Epithelial cell of prostate (primary cell): ENCODE data around the gene PRKAA1.

ENCODE experiments used
- DNase-seq: peaks from one replicate; pipeline ENCODE4 v3.0.0-alpha.2; 2011; ENCODE audit warnings: low read depth, low spot score
- H3K27ac ChIP-seq: fragments of 450-650 bp; 2 replicates; pipeline ENCODE4 v1.5.1; 2017; ENCODE audit warnings: mild to moderate bottlenecking

PRKAA1 gene

DNA sequence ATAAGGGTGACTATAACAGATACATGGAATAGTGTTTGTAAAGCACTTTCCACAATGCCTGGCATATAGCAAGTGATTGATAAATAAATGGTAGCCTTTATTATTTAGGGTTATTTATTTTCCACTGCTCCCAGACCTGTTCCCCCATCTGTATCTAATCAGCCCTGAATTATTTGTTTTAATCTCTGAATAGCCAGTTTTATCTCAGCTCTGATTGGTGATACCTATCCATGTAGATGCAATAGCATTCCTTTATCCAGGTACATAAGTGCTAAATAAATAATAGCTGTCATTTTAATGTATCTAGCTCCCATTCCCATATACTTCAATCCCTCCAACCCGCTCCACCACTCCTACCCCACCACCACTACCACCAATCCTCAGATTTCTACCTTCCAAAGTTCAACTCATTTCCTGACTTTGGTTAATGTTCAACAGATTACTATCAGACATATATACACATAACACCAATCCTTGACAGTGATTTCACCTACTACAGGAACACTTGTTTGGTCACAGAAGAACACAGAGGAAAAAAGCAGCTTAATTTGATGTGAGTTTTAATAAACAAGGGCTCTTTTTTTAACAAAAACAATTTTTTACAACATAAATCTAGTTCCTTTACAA, 14.0 kb downstream of the PRKAA1 start:
- DNase-seq = no peak
- H3K27ac ChIP-seq = no peak overlapping the region

DNA sequence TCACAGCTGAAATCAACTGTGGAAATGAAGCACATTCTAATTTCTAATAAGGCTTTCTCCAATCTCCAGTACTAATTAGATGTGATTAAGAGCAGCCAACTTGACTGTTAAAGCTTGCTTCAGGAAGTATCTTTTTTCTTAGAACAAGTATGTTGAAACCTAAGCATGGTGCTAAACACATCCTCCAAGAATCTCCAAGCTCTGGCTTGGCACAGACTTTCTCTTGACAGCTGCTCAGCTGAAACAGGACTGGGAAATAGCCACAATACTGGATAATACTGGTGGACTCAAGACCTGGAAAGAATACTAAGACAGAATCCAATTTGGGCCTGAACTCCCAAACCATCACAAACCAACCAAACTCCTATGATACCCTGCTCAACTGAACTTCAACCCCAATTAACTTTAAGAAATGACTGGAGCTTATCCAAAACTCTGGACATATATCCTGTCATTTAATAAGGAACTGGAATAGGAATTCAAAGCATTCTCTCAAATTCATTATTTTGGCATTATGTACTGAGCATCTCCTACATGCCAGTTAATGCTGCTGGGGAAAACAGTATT, 16.2 kb downstream of the PRKAA1 start:
- no peak for DNase-seq
- H3K27ac ChIP-seq = no peak overlapping the region

DNA sequence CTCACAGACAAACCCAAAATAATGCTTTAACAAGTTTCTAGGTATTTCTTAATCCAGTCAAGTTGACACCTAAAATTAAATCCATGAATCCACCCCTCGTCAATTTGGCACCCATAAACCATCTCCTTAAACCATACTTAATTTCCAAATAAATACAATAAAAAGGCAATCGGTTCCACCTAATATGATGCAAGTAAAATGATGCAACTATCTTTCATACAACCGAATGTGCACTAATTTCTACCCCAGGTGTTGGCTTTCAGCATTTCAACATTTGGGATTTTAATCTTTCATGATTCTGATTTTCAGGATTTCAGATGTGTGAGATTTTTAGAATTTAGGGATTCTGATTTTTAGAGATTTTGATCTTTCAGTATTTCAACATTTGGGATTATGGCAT, 17.3 kb downstream of the PRKAA1 start:
- no peak for DNase-seq
- no peak overlapping the region for H3K27ac ChIP-seq

DNA sequence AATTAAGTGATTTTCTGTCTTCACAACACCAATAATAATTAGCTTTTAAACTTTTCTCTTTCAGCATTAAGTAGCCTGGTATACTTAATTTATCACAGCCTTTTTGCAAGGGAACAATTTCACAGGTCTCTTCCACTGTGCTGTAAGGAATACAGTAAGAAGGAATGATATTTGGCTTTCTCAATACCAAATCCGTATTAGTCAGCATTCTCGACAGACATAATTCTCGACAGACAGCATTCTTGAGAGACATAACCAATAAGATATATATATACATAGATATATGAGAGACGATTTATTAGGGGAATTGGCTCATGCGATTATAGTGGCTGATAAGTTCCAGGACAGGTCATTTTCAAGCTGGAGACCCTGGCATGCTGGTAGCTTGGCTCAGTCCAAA, 18.0 kb downstream of the PRKAA1 start:
- H3K27ac ChIP-seq = no peak overlapping the region
- DNase-seq = no peak

DNA sequence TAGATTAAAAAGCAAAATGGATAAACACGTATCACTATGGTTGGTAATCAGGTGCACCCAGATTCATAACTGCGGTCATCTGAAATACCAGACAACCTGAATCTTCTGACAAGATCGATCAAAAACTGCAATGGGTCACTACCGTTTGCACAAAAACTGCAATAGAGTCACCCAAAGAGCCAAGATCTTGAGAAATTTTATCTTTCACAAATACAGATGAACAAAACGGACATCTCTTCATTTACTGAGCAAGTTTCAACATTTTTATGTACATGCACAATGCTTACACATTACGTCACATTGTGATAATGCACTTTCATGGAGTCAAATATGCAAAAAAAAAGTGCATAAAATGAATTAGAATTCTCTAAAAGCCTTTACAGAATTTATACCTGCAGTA, 18.6 kb downstream of the PRKAA1 start:
- H3K27ac ChIP-seq = no peak overlapping the region
- DNase-seq = no peak

DNA sequence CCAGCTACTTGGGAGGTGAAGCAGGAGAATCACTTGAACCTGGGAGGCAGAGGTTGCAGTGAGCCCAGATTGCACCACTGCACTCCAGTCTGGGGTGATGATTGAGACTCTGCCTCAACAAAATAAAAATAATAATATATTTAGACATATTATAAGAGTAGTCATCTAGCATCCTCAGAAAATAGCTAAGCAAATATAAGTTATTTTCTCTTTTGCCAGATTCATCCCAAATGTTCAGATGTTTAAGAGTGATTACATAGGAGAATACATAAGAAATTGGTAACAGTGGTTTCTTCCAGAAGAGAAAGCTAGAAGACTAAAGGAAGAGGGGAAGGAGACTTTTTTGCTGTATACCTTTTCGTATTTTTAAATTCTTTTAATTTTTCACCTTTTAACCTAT, 20.0 kb downstream of the PRKAA1 start:
- H3K27ac ChIP-seq = no peak overlapping the region
- no peak for DNase-seq

DNA sequence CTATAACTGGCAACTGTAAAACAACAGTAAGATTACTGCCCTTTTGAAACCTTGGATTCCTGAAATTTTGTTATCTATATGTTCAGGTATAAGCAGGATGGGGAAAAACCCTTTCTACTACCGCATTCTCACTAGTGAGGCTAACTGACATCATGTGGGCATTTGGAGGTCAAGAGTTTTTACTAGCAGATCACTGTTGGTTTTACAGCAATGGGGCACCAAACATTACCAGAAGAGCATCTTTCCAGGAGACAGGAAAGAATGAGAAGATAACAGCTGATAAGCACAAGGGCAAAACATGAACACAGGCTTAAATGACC, 21.6 kb downstream of the PRKAA1 start:
- DNase-seq = no peak
- H3K27ac ChIP-seq = no peak overlapping the region

DNA sequence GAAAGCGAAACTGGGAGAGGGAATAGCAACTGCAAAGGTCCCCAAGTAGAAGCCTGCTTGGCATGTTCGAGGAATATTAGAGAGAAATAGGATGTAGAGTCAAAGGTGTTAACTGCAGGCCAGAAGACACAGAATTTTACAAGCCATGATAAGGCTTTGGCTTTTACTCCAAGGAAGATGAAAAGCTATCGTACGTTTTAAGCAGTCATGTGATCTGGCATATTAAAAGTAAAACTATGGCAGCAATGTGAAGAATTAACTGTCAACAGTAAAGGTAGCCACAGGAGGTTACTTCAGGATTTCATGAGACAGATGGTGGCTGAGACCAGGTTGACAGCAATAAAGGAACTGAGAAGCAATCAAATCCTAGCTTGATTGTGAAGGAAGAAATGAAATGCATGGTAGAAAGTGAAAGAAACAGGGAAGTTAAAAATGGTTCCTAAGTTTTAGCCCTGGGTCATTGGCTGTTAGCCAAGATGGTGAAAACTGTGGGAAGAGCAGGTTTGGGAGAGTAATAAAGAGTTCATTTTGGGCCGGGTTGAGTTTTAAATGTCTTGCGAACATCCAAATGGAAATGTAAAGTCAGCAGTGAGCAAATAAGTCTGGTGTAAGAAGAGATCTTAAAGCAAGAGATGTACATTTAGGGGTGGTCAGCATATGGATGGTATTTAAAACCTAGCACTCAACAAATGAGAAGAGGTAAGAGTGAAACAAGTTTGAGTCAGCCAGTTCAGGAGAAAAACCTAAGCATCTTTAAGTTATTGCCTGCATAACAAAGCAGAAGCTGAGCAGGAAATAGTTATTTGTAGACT, 22.1 kb downstream of the PRKAA1 start:
- no peak for DNase-seq
- H3K27ac ChIP-seq = no peak overlapping the region

DNA sequence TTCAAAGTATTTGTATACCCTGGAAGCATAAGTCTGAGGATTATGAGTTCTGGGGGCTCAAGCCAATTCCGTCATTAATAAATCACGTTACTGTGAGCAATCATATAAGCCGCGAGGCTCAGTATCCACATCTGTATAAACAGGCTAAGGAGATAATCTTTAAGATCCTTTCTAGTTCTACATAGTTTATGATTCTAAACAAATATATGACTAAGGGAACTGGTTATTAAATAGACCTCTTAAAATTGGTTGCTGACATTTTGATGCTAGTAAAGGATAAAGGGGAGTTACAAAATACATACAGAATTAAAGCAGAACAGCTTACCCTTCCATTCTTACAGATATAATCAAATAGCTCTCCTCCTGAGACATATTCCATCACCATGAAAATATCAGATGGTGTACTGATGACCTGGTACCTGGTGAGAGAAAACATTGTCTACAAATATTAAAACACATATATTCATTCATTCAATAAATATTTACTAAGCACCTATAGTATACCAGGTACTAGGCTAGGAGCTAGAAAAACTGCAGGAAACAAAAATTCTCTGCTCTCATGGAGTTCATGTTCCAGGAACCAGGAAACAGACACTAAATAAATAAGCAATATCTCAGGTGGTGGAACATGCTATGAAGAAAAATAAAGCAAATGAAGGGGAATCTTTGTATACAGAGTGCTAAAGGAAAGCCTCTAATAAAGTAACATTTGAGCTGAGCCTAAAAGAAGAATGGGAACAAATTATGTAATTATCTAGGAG, 22.9 kb downstream of the PRKAA1 start:
- no peak overlapping the region for H3K27ac ChIP-seq
- no peak for DNase-seq

DNA sequence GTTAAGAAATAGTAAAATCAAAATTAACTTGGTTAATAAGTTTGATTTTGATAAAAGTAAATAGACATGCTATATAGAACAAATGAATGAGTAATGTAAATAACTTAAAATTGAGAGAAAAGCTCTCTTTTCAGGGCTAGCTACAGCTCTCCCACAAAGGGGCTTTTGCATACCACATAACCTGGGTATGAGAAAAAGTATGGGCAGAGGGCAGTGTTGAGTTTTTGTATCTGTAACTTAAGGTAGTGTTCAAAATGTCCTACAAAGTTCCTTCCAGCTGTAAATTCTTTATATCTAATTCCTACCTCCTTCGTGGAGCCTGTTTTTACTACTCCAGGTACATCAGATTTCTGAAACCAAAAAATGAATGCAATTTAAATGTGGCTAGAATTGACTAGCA, 23.6 kb downstream of the PRKAA1 start:
- no peak for DNase-seq
- H3K27ac ChIP-seq = no peak overlapping the region

DNA sequence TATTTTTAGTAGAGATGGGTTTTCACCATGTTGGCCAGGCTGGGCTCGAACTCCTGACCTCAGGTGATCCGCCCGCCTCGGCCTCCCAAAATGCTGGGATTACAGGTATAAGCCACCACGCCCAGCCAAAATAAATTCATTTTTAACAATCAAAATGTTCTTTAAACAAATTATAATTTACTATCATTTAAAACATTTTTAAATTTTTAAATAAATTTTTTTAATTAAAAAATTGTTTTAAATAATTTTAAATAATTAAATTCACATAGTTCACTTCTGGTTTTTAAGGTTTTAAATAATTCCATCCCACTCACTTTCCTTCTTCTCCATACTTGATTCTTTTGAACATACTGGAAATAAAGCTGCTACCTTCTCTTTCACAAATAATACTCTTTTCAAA, 27.4 kb downstream of the PRKAA1 start:
- H3K27ac ChIP-seq = no peak overlapping the region
- no peak for DNase-seq

DNA sequence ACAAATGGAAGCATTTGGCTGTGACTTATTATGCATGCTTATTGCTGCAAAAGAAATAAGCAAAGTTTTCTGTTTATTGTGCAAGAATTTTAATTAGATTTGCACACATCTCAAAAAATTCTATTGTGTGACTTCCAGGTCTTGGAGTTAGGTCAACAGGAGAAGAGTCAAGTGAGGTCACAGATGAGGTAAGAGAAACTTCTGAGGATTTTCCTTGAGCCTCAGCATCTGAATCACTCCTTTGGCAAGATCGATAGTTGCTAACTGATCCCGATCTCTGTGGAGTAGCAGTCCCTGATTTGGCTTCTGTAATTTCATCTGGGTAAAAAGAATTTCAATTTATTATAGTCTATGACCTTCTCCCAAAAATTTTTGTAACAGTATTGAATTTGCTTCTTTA, 35.5 kb downstream of the PRKAA1 start:
- DNase-seq = no peak

DNA sequence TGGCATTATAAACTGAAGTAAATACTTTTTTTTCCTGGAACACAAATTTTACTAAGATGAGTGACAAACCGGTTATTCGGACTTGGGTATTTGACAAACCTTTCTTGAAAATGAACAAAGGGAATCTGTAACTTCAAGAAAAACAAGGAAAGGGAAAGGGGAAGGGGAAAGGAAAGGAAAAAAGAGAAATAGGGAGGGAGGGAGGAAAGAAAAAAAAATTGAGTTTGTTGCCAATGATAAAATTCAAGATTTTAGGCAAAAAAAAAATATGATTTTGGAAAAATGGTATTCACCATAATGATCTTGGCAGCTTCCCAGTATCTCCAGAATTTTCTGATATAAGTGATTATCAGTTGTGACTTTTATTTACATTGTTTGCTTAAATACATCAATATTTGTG, 40.8 kb downstream of the PRKAA1 start:
- no peak overlapping the region for H3K27ac ChIP-seq
- DNase-seq = no peak

More for the DNA sequence above, 35.5 kb downstream of the PRKAA1 start:
- H3K27ac ChIP-seq = no peak overlapping the region

DNA sequence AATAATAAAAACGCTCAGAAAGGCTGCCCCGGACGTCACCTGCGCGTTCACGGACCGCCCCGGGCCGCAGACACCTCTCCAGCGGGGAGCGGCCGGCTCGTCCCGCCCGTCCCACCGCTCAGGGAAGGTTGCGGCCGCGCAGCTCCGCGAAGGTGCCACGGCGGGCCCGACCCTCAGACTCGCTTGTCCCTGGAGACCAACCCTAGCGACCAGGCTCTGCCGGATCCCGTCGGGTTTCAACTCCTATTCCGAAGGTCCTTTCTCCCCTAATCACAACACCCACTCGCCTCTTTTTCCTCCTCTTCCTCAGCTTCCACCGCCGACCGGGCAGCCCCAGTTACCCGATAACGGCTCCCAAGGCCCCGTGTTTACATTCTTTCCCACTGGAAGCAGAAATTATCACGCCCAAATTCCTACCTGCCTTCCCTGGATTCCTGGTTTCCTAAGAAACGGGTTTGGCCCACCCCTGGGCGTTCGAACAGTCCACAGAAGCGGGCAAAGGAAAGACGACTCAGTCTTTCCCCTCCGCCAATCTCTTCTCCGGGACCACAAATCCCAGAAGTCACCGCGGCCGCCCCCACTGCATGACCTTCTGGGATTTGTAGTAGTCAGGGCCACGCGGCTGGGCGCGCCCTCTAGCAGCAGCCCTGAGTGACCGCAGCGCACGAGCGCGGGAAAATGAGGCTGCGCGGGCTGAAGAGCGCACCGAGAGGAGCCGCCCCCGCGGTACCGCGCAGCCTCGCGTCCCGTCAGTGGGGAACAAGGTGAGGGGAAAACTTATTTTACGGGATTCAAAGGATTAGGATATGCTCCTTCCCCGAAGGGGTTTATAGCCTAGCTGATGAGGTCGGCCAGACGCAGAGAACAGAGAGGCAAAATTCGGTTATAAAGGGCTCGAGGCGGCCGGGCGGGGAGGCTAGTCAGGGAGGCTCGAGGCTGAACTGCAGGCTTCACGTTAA, 42.5 kb downstream of the PRKAA1 start, which contains the start of gene TTC33:
Gene TTC33 (minus strand): TSS at position 555 of the 959 bp plus-strand sequence. CDS start 8,943 bp downstream, outside the sequence.
- peak within 1 kb of the TSS; percentile 65 for H3K27ac ChIP-seq
- peak; percentile 68 for DNase-seq

DNA sequence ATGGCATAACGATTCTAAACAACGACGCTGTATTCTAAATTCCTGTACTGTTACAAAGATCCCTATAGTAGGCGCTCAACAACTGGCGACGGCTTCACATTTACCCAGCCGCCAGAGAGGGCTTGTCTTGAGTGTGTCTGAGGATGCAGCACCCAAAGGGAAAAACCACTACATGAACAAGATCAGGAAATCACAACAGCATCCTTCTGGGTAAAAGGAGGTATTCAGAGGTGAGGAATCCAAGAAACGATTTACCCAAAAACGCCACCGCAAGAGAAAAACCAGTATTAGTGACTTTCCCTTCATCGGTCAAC, 43.1 kb downstream of the PRKAA1 start:
- H3K27ac ChIP-seq = peak overlapping the region; percentile 65
- peak; percentile 34 for DNase-seq

DNA sequence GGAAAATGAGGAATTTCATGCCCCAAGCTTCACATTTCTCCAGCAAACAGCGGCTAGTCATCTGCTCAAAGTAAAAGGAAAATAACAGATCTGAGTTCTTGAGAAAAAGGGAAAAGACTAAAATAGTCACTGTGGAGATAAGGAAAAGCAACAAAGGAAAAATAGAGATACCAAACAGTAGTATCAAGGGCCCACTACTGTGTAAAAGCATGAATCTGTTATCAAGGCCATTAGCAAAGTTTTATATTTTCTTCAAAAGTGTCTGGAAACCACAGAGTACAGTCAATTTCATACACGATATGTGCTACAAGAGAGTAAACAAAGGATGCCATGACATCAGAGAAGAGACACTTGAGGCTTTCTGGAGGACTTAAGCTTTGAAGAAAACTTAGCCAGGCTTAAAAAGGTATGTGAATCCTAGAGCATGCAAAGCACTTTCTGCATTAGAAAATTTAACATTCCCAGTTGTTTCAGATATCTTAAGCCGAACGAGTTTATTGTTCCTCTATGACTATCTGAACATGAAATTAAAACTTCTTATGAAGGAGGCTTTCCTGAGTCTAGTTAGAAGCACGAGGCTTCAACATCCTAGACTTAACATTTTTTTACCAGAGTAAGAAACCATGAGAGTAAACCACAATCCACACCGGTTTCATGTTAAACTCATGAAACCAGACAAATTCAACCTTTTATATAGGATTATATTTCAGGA, 43.6 kb downstream of the PRKAA1 start:
- H3K27ac ChIP-seq = peak overlapping the region; percentile 65
- no peak for DNase-seq

DNA sequence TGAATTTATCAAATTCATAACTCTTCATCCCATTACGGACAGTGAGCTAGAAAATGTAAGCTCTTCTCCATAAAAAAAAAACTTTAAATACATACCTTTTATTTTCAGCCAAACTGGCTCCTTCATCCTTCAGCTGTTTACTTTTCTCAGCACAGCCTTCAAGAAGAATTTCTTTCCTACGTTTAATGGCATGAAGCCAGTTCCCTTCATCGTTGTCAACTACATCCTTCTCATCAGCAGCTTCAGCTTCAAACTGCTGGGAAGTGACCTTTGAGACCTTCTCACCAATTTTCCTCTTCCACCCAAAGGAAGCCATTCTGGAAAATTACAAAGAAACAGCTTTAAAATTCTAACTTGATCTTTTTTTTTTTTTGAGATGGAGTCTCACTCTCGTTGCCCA, 51.5 kb downstream of the PRKAA1 start:
- no peak for DNase-seq
- H3K27ac ChIP-seq = no peak overlapping the region

DNA sequence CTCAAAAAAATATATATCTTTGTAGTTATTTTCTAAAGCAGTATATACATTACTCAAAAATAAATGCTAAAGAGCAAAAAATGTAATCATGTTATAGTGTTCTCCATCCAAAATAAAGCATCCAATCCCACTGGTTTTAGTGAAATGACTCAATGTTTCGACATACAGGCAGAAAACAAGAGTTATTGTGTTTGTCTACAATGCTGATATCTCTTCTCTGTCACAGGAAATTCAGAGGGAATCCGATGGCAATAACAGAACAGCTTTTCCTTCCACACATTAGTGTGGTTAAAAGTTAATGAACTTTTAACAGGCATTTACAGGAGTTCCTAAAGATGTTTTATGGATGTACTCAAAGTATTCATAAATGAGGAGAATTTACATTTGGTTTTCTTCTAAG, 54.4 kb downstream of the PRKAA1 start:
- no peak overlapping the region for H3K27ac ChIP-seq
- no peak for DNase-seq

DNA sequence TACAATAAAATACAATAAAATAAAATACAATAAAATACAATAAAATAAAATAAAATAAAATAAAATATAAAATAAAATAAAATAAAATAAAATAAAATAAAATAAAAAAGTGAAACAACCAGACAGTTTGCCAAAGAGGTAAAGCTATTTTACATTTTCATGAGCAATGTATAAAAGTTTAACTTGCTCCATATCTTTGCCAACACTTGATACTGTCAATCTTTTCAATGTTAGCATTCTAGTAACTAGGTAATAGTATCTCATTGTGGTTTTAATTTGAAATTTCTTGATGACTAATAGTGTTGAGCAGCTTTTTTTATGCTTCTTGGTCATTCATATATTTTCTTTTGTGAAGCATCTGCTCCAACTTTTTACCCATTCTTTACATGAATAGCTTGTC, 59.7 kb downstream of the PRKAA1 start:
- H3K27ac ChIP-seq = no peak overlapping the region
- no peak for DNase-seq
